Parathyroid adenoma (tissue), 2 donors: ENCODE data around the gene SRGAP1.

Experiments
- H2AFZ ChIP-seq: fragments of 300-600 bp; sonication (generic); one replicate; pipeline ENCODE4 v1.7.0; 2017; ENCODE audit warnings: antibody characterized with exemption, mild to moderate bottlenecking
- H3K27ac ChIP-seq: fragments of 300-600 bp; sonication (generic); one replicate; pipeline ENCODE4 v1.7.0; 2017
- H3K27me3 ChIP-seq: fragments of 300-600 bp; sonication (generic); one replicate; pipeline ENCODE4 v1.7.0; 2017; ENCODE audit warnings: low read length; ENCODE audit not compliant: control insufficient read depth, insufficient read depth
- H3K36me3 ChIP-seq: fragments of 300-600 bp; sonication (generic); one replicate; pipeline ENCODE4 v1.7.0; 2017; ENCODE audit warnings: low read length; ENCODE audit not compliant: control insufficient read depth, insufficient read depth
- H3K4me1 ChIP-seq: fragments of 300-600 bp; sonication (generic); one replicate; pipeline ENCODE4 v1.7.0; 2017; ENCODE audit warnings: control low read depth
- H3K4me2 ChIP-seq: fragments of 300-600 bp; sonication (generic); one replicate; pipeline ENCODE4 v1.7.0; 2017; ENCODE audit warnings: low read length
- H3K4me3 ChIP-seq: fragments of 300-600 bp; sonication (generic); one replicate; pipeline ENCODE4 v1.7.0; 2017; ENCODE audit warnings: low read depth, low read length
- H3K79me2 ChIP-seq: fragments of 300-600 bp; sonication (generic); one replicate; pipeline ENCODE4 v1.7.0; 2017; ENCODE audit warnings: control low read depth
- H3K9ac ChIP-seq: fragments of 300-600 bp; sonication (generic); one replicate; pipeline ENCODE4 v1.7.0; 2017; ENCODE audit warnings: mild to moderate bottlenecking
- H3K9me3 ChIP-seq: fragments of 300-600 bp; sonication (generic); one replicate; pipeline ENCODE4 v1.7.0; 2017; ENCODE audit warnings: low read length; ENCODE audit not compliant: control insufficient read depth
- TF ChIP-seq, protein P1 (sequence below): fragments of 300-600 bp; sonication (generic); IDR thresholded peaks from one replicate; pipeline ENCODE4 v1.7.0; 2017; ENCODE audit warnings: antibody characterized with exemption, mild to moderate bottlenecking
- donor health status: primary hyperparathyroidism.

The SRGAP1 gene

DNA sequence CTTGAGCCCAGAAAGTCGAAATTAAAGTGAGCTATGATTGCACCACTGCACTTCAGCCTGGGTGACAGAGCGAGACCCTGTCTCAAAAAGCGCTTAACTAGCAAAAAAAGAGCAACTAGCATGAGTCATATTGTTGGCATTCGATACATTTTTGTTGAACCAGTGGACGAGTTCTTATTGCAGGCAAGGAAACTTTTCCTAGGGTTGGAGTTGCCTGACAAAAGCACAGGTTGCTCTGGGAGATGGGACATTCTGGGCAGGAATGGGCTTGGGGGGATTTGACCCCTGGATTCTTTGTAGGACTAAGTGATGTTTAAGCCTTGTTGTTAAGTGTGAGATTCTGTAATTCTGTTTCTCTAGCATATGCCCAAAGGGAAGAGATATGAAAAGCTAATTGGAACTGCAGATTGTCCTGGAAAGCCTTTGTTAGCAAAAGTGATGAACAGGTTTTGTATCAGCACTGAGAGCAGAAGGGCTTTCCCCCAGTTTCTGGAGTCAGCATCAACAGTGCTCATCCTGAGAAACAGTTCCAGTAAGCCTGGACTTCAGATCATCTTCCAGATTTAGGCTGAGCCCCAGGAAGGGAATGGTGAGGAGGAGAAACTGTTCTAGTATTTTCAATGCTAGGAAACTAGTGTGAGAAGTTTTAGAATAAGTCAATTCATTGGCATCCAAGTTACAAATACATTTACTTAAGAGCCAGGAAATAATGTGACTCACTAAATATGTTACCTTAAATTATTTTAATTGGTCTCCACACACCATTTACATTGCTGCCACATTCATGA, 123.1 kb downstream of the SRGAP1 start:
- Histone ChIP-seq H3K27me3 (no peaks in the 10 kb centered on the region), H3K36me3 (no peaks in the 10 kb centered on the region), H3K79me2 (peaks cover 24% of the 10 kb centered on the region), H3K9me3 (no peaks in the 10 kb centered on the region), H3K9ac (no peak overlapping the region), H3K4me2 (no peak overlapping the region), H3K4me3 (no peak overlapping the region), H3K4me1 (no peaks in the 10 kb centered on the region), H3K27ac (no peak overlapping the region), H2AFZ (no peak overlapping the region)
- TF ChIP-seq, protein P1, sequence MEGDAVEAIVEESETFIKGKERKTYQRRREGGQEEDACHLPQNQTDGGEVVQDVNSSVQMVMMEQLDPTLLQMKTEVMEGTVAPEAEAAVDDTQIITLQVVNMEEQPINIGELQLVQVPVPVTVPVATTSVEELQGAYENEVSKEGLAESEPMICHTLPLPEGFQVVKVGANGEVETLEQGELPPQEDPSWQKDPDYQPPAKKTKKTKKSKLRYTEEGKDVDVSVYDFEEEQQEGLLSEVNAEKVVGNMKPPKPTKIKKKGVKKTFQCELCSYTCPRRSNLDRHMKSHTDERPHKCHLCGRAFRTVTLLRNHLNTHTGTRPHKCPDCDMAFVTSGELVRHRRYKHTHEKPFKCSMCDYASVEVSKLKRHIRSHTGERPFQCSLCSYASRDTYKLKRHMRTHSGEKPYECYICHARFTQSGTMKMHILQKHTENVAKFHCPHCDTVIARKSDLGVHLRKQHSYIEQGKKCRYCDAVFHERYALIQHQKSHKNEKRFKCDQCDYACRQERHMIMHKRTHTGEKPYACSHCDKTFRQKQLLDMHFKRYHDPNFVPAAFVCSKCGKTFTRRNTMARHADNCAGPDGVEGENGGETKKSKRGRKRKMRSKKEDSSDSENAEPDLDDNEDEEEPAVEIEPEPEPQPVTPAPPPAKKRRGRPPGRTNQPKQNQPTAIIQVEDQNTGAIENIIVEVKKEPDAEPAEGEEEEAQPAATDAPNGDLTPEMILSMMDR: no peak

DNA sequence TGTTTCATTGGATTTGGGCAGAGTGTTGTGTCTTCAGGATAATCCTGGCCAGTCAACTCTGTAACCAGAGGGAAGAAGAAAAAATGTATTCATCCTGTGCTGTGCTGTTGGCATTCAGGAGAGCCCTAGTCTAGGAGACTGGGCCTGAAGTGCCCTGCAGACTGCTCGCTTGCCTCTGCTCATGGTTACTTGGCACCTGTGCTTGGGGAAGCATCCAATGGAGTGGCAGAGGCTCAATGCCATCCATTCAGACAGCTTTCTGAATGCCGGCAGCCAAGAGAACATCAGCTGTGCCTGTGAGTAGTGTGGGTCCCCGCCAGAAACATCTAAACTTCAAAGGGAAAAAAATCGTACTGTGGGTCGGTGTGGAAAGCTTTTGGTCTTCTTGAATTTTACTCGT, 124.2 kb downstream of the SRGAP1 start:
- no peaks in the 10 kb centered on the region for H3K4me1 ChIP-seq
- H3K9me3 ChIP-seq: no peaks in the 10 kb centered on the region
- H3K27me3 ChIP-seq: no peaks in the 10 kb centered on the region
- H3K79me2 ChIP-seq: peaks cover 26% of the 10 kb centered on the region
- no peak overlapping the region for H3K4me2 ChIP-seq
- no peak overlapping the region for H3K4me3 ChIP-seq
- TF ChIP-seq, protein P1: no peak
- H2AFZ ChIP-seq: no peak overlapping the region
- H3K27ac ChIP-seq: no peak overlapping the region
- no peak overlapping the region for H3K9ac ChIP-seq
- H3K36me3 ChIP-seq: no peaks in the 10 kb centered on the region

DNA sequence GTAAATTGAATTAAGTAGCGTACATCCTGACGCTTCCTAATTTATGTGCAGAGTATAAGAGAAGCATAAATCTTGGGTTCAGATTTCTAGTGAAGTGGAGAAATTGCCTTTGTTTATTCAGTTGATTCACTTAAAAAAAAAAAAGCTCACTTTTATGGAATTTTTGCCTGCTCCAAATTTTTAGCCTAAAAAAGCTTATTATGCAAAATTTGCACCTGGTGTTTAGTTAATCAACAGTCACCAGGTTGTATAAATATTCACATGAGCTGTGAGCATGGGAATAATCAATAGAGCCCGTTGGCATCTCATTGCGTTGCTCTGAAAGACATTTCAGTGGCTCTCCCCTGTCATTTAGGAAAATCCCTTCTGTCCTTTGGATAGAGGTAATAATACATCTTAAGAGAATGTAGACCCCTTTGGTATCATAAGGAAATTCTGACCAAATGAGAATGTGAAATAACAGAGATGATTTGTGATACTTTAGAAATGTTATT, 132.4 kb downstream of the SRGAP1 start:
- H3K4me2 ChIP-seq: no peak overlapping the region
- no peaks in the 10 kb centered on the region for H3K4me1 ChIP-seq
- TF ChIP-seq, protein P1: no peak
- H2AFZ ChIP-seq: no peak overlapping the region
- no peaks in the 10 kb centered on the region for H3K9me3 ChIP-seq
- no peaks in the 10 kb centered on the region for H3K36me3 ChIP-seq
- H3K79me2 ChIP-seq: peaks cover 38% of the 10 kb centered on the region
- H3K27me3 ChIP-seq: no peaks in the 10 kb centered on the region
- H3K27ac ChIP-seq: no peak overlapping the region
- no peak overlapping the region for H3K4me3 ChIP-seq
- no peak overlapping the region for H3K9ac ChIP-seq

DNA sequence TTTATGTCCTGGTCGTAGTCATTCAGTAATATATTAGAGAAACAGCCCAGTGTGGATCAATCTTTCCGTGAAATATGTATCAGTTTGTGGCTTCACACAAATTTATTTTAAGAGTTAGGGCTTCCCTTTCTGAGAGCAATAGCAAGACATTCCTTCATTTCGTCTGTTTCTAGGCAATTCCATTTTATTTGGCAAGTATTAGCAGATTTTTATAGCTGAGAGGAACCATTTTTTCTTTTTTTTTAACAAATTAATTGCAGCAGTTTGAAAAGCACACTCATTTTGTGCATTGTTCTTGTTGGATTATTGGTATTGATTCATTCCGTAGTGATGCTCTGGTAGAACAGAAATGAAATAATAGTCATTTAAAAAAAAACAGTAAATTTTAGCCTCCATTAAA, 132.9 kb downstream of the SRGAP1 start:
- Histone ChIP-seq H3K27me3 (no peaks in the 10 kb centered on the region), H3K4me1 (no peaks in the 10 kb centered on the region), H3K9me3 (no peaks in the 10 kb centered on the region), H3K27ac (no peak overlapping the region), H3K9ac (no peak overlapping the region), H3K4me3 (no peak overlapping the region), H2AFZ (no peak overlapping the region), H3K4me2 (no peak overlapping the region), H3K36me3 (no peaks in the 10 kb centered on the region), H3K79me2 (peaks cover 35% of the 10 kb centered on the region)
- TF ChIP-seq, protein P1: no peak

DNA sequence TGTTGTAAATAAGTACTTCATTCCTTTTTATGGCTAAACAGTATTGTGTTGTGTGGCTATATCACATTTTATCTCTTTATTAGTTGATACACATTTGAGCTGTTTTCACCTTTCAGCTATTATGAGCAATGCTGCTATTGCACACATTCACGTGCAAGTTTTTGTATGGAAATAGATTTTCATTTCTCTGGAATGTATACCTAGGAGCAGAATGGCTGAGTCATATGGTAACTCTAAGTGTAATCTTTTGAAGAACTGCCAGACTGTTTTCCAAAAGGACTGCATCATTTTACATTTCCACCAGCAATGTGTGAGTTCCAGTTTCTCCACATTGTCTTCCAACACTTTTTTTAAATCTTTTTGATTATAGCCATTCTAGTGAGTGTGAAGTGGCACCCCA, 134.0 kb downstream of the SRGAP1 start:
- peaks cover 35% of the 10 kb centered on the region for H3K79me2 ChIP-seq
- no peaks in the 10 kb centered on the region for H3K27me3 ChIP-seq
- no peak overlapping the region for H3K9ac ChIP-seq
- H3K4me1 ChIP-seq: no peaks in the 10 kb centered on the region
- no peaks in the 10 kb centered on the region for H3K9me3 ChIP-seq
- no peak overlapping the region for H2AFZ ChIP-seq
- no peak overlapping the region for H3K4me3 ChIP-seq
- H3K27ac ChIP-seq: no peak overlapping the region
- no peaks in the 10 kb centered on the region for H3K36me3 ChIP-seq
- H3K4me2 ChIP-seq: no peak overlapping the region
- TF ChIP-seq, protein P1: no peak
